ENCODE results near the gene B4GALT3. TPM values are rescaled to one million over a fixed set of nuclear protein-coding genes. Genes with fewer than 3 reads are reported as not detected.

Gene B4GALT3
- total and polyA plus RNA-seq, 12 donors: 21.9 to 38.8 (median 29.8) TPM

- Histone ChIP-seq H3K9me3 (replicated peaks in 1 of 3) (no peaks in the 10 kb centered on the region), H3K27me3 (no peaks in the 10 kb centered on the region), H3K27ac (peak overlapping the region in 4 of 5 donors; percentile 13 to 99 (median 72)), H3K4me1 (replicated peaks in 1 of 2) (peaks cover 24 to 71% of the 10 kb centered on the region in 2 donors), H3K4me3 (peak overlapping the region in 1 of 4 donors; percentile 37), H3K36me3 (replicated peaks in 1 of 2) (no peaks in the 10 kb centered on the region)
- intact Hi-C loops (cut with DNase I): loop anchor here (10.0 kb wide), 2 partner anchors 177 to 187 kb away; no protein-coding TSS in a partner anchor
- WGBS, 4 donors: 49 to 64% (median 57%) methylated on average over 8 to 11 of the region's 11 CpGs
- TF ChIP-seq CTCF (IDR thresholded peaks at IDR 0.05) (no peak), POLR2A (IDR thresholded peaks at IDR 0.05) (no peak)
- no peak for DNase-seq
Measured at GRCh38 chr1:161197560-161198193, 20.4 kb upstream of the B4GALT3 start.

DNA sequence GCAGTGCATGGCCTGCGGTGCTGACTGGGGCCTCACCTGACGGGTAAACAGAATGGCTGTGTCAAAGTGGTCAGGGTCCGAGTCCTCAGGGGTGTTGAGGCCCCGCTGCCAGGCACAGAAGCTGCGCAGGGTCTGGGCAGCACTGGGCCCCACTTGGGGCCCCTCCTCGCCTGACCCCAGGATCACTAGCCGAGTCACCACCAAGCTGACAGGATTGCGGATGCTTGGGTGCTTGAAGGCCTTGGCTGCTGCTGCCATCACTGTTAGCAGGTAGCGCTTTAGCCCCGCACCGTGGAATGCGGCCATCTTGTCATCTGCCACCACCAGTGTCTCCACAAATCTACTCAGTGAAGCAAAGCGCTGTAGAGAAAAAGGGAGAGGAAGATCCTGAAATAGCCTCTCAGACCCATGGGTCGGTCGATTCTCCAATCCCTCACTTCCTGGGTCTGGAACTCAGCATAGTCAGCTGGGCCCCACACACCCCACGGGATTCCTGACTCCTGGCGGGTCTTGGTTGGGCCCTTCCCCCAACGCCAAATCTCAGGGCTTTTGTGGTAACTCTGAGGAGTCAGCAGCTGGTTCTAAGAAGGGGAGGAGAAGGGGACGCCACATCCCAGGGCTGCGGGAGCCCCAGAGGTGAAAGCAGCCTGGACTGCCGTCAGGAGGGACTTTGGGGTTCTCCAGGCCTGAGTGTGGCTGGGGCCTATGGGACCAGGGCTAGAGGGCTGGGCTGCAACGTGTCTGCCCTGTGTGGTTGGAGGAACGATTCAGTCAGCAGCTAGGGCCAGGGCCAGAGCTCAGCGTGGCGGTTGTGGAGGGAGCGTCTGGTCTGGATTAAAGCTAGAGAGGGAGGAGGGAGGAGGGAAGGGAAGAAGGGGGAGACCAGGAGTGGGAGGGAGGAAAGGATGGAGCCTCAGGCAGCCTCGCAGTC lies 19.5 kb upstream of the B4GALT3 start:
- Histone ChIP-seq H3K36me3 (replicated peaks in 1 of 2) (no peaks in the 10 kb centered on the region), H3K4me3 (peak overlapping the region in 1 of 4 donors; percentile 37), H3K4me1 (replicated peaks in 1 of 2) (peaks cover 23 to 71% of the 10 kb centered on the region in 2 donors), H3K27ac (peak overlapping the region in 4 of 5 donors; percentile 13 to 99 (median 72)), H3K9me3 (replicated peaks in 1 of 3) (no peaks in the 10 kb centered on the region), H3K27me3 (no peaks in the 10 kb centered on the region)
- no peak for TF ChIP-seq CTCF (IDR thresholded peaks at IDR 0.05)
- peak; percentile 4 to 11 for TF ChIP-seq POLR2A (IDR thresholded peaks at IDR 0.05)
- intact Hi-C loops (cut with DNase I): loop anchor here (10.0 kb wide), 2 partner anchors 178 to 188 kb away; no protein-coding TSS in a partner anchor
- 59 to 72% (median 67%) methylated on average over 8 to 27 of the region's 27 CpGs for WGBS, 4 donors
- no peak for DNase-seq

DNA sequence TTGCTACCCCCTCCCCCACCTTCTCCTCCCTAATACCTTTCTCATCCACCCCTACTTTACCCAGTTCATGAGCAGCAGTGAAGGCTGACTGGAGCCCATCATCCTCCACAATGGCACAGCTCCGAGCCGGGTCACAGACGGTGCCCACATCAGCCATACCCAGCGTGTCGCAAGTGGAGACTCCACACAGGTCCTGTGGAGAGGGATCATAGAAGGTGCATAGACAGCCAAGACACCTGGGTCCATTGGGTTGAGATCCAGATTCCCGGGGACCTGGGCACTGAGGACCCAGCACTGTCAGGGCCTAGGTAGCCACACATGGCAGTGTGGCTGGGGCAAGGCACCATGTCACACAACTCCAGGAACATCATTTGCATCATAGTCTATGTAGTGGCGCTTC lies 18.8 kb upstream of the B4GALT3 start:
- H3K27ac ChIP-seq: peak overlapping the region in 2 of 5 donors; percentile 93 to 99
- 92 to 100% (median 96%) methylated on average over 5 to 7 of the region's 7 CpGs for WGBS, 4 donors
- no peak overlapping the region for H3K4me3 ChIP-seq
- intact Hi-C loops (cut with DNase I): loop anchor here (10.0 kb wide), 2 partner anchors 179 to 189 kb away; no protein-coding TSS in a partner anchor
- H3K36me3 ChIP-seq (replicated peaks in 1 of 2): no peaks in the 10 kb centered on the region
- TF ChIP-seq CTCF (IDR thresholded peaks at IDR 0.05) (no peak), POLR2A (IDR thresholded peaks at IDR 0.05) (no peak)
- H3K9me3 ChIP-seq (replicated peaks in 1 of 3): no peaks in the 10 kb centered on the region
- H3K4me1 ChIP-seq (replicated peaks in 1 of 2): peaks cover 16 to 64% of the 10 kb centered on the region in 2 donors
- H3K27me3 ChIP-seq: no peaks in the 10 kb centered on the region
- DNase-seq: no peak

- intact Hi-C loops (cut with DNase I): loop anchor here (10.0 kb wide), 2 partner anchors 180 to 190 kb away; no protein-coding TSS in a partner anchor
- peaks cover 8 to 55% of the 10 kb centered on the region in 2 donors for H3K4me1 ChIP-seq (replicated peaks in 1 of 2)
- no peaks in the 10 kb centered on the region for H3K9me3 ChIP-seq (replicated peaks in 1 of 3)
- DNase-seq: no peak
- no peak for TF ChIP-seq POLR2A (IDR thresholded peaks at IDR 0.05)
- TF ChIP-seq CTCF (IDR thresholded peaks at IDR 0.05): no peak
- H3K4me3 ChIP-seq: no peak overlapping the region
- no peaks in the 10 kb centered on the region for H3K36me3 ChIP-seq (replicated peaks in 1 of 2)
- H3K27ac ChIP-seq: peak overlapping the region in 2 of 5 donors; percentile 7 to 32
- no peaks in the 10 kb centered on the region for H3K27me3 ChIP-seq
- WGBS, 4 donors: 66 to 78% (median 69%) methylated on average over 4 of the region's 4 CpGs
Measured at GRCh38 chr1:161195171-161195570, 17.9 kb upstream of the B4GALT3 start.
